DMS153 (cell line): ENCODE measurements around the gene EVX1.
A peak's percentile ranks its signal among the peaks of the same experiment; 100 is the strongest.

Source experiments
- DNase-seq: peaks from one replicate; lab custom pipeline; 2025; lab: John Stamatoyannopoulos, UW

EVX1 gene

GRCh38 chr7:27235387-27236311, 7.0 kb upstream of the EVX1 start:
- peak; percentile 51 for DNase-seq

- no peak for DNase-seq
Observed at GRCh38 chr7:27237735-27238334, 4.8 kb upstream of the EVX1 start.

- no peak for DNase-seq
Observed at GRCh38 chr7:27238979-27239386, 3.6 kb upstream of the EVX1 start.

- no peak for DNase-seq
Observed at GRCh38 chr7:27239387-27240014, 3.1 kb upstream of the EVX1 start.

- DNase-seq, result no peak
Observed at GRCh38 chr7:27240015-27240731, 2.4 kb upstream of the EVX1 start.

GRCh38 chr7:27241189-27242056, 1.2 kb upstream of the EVX1 start:
- no peak for DNase-seq

GRCh38 chr7:27242154-27242553, 448 bp upstream of the EVX1 start:
- DNase-seq, result no peak

GRCh38 chr7:27243340-27244163, 950 bp downstream of the EVX1 start:
- no peak for DNase-seq

GRCh38 chr7:27244488-27245123, 2.0 kb downstream of the EVX1 start:
- no peak for DNase-seq

GRCh38 chr7:27245124-27245797, 2.7 kb downstream of the EVX1 start:
- no peak for DNase-seq

GRCh38 chr7:27245798-27246691, 3.4 kb downstream of the EVX1 start:
- DNase-seq, result peak; percentile 18

GRCh38 chr7:27247000-27247399, 4.4 kb downstream of the EVX1 start:
- no peak for DNase-seq

GRCh38 chr7:27247452-27248426, 5.1 kb downstream of the EVX1 start:
- no peak for DNase-seq

GRCh38 chr7:27248427-27248806, 5.8 kb downstream of the EVX1 start:
- DNase-seq, result no peak

- no peak for DNase-seq
Observed at GRCh38 chr7:27248911-27249723, 6.5 kb downstream of the EVX1 start.
